Lower leg skin (tissue), 3 donors: ENCODE measurements around the gene WASHC2A.
"Not testable (repeated sequence)": the region's sequence is repeated elsewhere in the genome, so short reads cannot be mapped to it uniquely, and the experiment has no call there.

ENCODE experiments used
- CTCF ChIP-seq, 3 donors: fragments of 450-650 bp; IDR thresholded peaks; one replicate each; pipeline ENCODE4 v1.5.1; 2016; ENCODE audit warnings: antibody characterized with exemption in 3 of 3, mild to moderate bottlenecking in 3 of 3, moderate library complexity in 2 of 3
- POLR2A ChIP-seq, 2 donors: fragments of 450-650 bp; IDR thresholded peaks; one replicate each; pipeline ENCODE4 v1.6.1; 2016 to 2017; ENCODE audit warnings: antibody characterized with exemption in 2 of 2, mild to moderate bottlenecking in 1 of 2, moderate library complexity in 1 of 2

- TF ChIP-seq CTCF, POLR2A (IDR thresholded peaks at IDR 0.05): not testable (repeated sequence)
These were observed 63.7 kb downstream of the WASHC2A start for GRCh38 chr10:50131245-50131965.
